SU-DHL-6 (cell line): ENCODE results near the gene PPCDC.
"Not testable (repeated sequence)": the region's sequence is repeated elsewhere in the genome, so short reads cannot be mapped to it uniquely, and the experiment has no call there.

Source experiments
- CTCF ChIP-seq: fragments of 200-600 bp; sonication (generic); IDR thresholded peaks from one replicate; pipeline ENCODE4 v1.5.1; 2017; ENCODE audit warnings: antibody characterized with exemption, mild to moderate bottlenecking, low read length, moderate library complexity; ENCODE audit not compliant: insufficient read depth, poor library complexity, severe bottlenecking
- EZH2phosphoT487 ChIP-seq: fragments of 200-600 bp; sonication (generic), shearing (Covaris generic); conservative IDR thresholded peaks from 2 replicates; pipeline ENCODE4 v1.6.1; 2018; ENCODE audit warnings: mild to moderate bottlenecking, antibody characterized with exemption, low read length, moderate library complexity, mixed read lengths

- not testable (repeated sequence) for TF ChIP-seq CTCF, EZH2phosphoT487
Observed at GRCh38 chr15:75077551-75077961, 54.2 kb downstream of the PPCDC start.
